Activated CD8-positive, alpha-beta T cell treated with anti-CD3 and anti-CD28 coated beads for 36 hours (primary cell): Measurements from ENCODE around the gene NDUFA7. TPM values are rescaled to one million over a fixed set of nuclear protein-coding genes. Genes with fewer than 3 reads are reported as not detected.

ENCODE experiments used
- ATAC-seq: fragments of 200-7000 bp; cut with Tn5 transposase; one replicate; pipeline ENCODE4 v1.10.0; 2021; ENCODE audit warnings: mild to moderate bottlenecking, moderate library complexity
- CTCF ChIA-PET: fragments of 350-600 bp; sonication (Branson Sonifier 250); formaldehyde crosslinking; loops from one replicate; lab custom pipeline; 2021; ENCODE audit warnings: antibody characterized with exemption; lab: Charles Lee
- POLR2A ChIA-PET: fragments of 350-600 bp; sonication (Branson Sonifier 250); formaldehyde crosslinking; loops from one replicate; lab custom pipeline; 2021; ENCODE audit warnings: antibody characterized with exemption; lab: Charles Lee
- DNase-seq: peaks from one replicate; pipeline ENCODE4 v3.0.0-alpha.2; 2020
- H3K27ac Mint-ChIP-seq: one replicate; pipeline ENCODE4 v1.8.0; 2021; ENCODE audit warnings: mild to moderate bottlenecking, mixed read lengths
- H3K27me3 Mint-ChIP-seq: one replicate; pipeline ENCODE4 v1.8.0; 2021; ENCODE audit warnings: mixed read lengths
- H3K36me3 Mint-ChIP-seq: one replicate; pipeline ENCODE4 v1.8.0; 2021; ENCODE audit warnings: low read depth, mixed read lengths
- H3K4me1 Mint-ChIP-seq: one replicate; pipeline ENCODE4 v1.8.0; 2021; ENCODE audit warnings: low read depth, mixed read lengths
- H3K4me3 Mint-ChIP-seq: one replicate; pipeline ENCODE4 v1.8.0; 2021; ENCODE audit warnings: mild to moderate bottlenecking, moderate library complexity, mixed read lengths
- H3K9me3 Mint-ChIP-seq: one replicate; pipeline ENCODE4 v1.8.0; 2021; ENCODE audit warnings: mixed read lengths
- CTCF ChIP-seq: fragments of 200-600 bp; IDR thresholded peaks from one replicate; pipeline ENCODE4 v1.8.0; 2022; ENCODE audit warnings: antibody characterized with exemption, mild to moderate bottlenecking
- intact Hi-C: fragments of 100-400 bp; cut with micrococcal nuclease; formaldehyde crosslinking; loops from one replicate; pipeline ENCODE4 v1.10.0; 2022
- total RNA-seq, 2 experiments: library from RNA; stranded (reverse); gene quantifications; one replicate each; pipeline ENCODE4 v1.2.3, GENCODE V29; 2021

Gene NDUFA7
- total RNA-seq, 2 experiments from 2014 or later: 72.2 to 84.3 TPM

GRCh38 chr19:8366121-8366581 lies 45.0 kb upstream of the NDUFA7 start:
- ATAC-seq (no peak), DNase-seq (no peak)
- H3K4me3 Mint-ChIP-seq: peak overlapping the region; percentile 26
- intact Hi-C loops: no loop called here
- POLR2A ChIA-PET: interaction anchor here (0.6 kb wide), 1 partner anchor 62 kb away, joined by 3 read pairs; no protein-coding TSS in a partner anchor
- no peak for TF ChIP-seq CTCF
- CTCF ChIA-PET: interaction anchor here (0.7 to 8.3 kb wide), 3 partner anchors 13 to 81 kb away, joined by 3 to 67 read pairs (median 5); partner anchors contain the start of gene MARCHF2
- H3K36me3 Mint-ChIP-seq: peaks cover 12% of the 10 kb centered on the region
- no peaks in the 10 kb centered on the region for H3K9me3 Mint-ChIP-seq
- H3K4me1 Mint-ChIP-seq: peaks cover 37% of the 10 kb centered on the region
- peaks cover 50% of the 10 kb centered on the region for H3K27me3 Mint-ChIP-seq
- H3K27ac Mint-ChIP-seq: no peak overlapping the region

GRCh38 chr19:8363803-8364771 lies 42.9 kb upstream of the NDUFA7 start, which contains the start of gene ANGPTL4:
Gene ANGPTL4, plus strand, starts transcription at chr19:8364155. Its CDS starts 167 bp downstream, at chr19:8364322.
- CTCF ChIA-PET: interaction anchor here (1.4 to 8.3 kb wide), 3 partner anchors 11 to 49 kb away, joined by 4 to 67 read pairs (median 5); partner anchors contain the start of gene MARCHF2
- intact Hi-C loops: no loop called here

GRCh38 chr19:8361921-8362793 lies 41.0 kb upstream of the NDUFA7 start:
- Mint-ChIP-seq H3K4me1 (peaks cover 28% of the 10 kb centered on the region), H3K4me3 (peak overlapping the region; percentile 34), H3K27me3 (peaks cover 37% of the 10 kb centered on the region), H3K36me3 (peaks cover 5% of the 10 kb centered on the region), H3K9me3 (no peaks in the 10 kb centered on the region), H3K27ac (peak overlapping the region; percentile 63)
- peak; percentile 76 for DNase-seq
- POLR2A ChIA-PET: interaction anchor here (0.6 to 1.4 kb wide), 4 partner anchors 28 to 115 kb away, joined by 3 to 4 read pairs (median 4); partner anchors contain the start of gene RAB11B
- CTCF ChIA-PET: interaction anchor here (1.3 to 8.3 kb wide), 3 partner anchors 9 to 28 kb away, joined by 3 to 67 read pairs (median 5); no protein-coding TSS in a partner anchor
- TF ChIP-seq CTCF: no peak
- ATAC-seq: peak; percentile 53
- intact Hi-C loops: no loop called here

More at GRCh38 chr19:8363803-8364771, 42.9 kb upstream of the NDUFA7 start, which contains the start of gene ANGPTL4:
- Mint-ChIP-seq H3K27me3 (peaks cover 50% of the 10 kb centered on the region), H3K4me1 (peaks cover 34% of the 10 kb centered on the region), H3K36me3 (peaks cover 12% of the 10 kb centered on the region), H3K4me3 (peak within 1 kb of the TSS; percentile 83), H3K27ac (peak within 1 kb of the TSS; percentile 76), H3K9me3 (no peaks in the 10 kb centered on the region)
- no peak for TF ChIP-seq CTCF
- DNase-seq: peak; percentile 96
- POLR2A ChIA-PET: interaction anchor here (1.0 to 1.2 kb wide), 4 partner anchors 9 to 119 kb away, joined by 3 to 4 read pairs (median 4); no protein-coding TSS in a partner anchor
- peak; percentile 92 for ATAC-seq

- DNase-seq (no peak), ATAC-seq (no peak)
- POLR2A ChIA-PET: no interaction called here
- peaks cover 20% of the 10 kb centered on the region for H3K27me3 Mint-ChIP-seq
- H3K4me3 Mint-ChIP-seq: no peak overlapping the region
- H3K4me1 Mint-ChIP-seq: peaks cover 31% of the 10 kb centered on the region
- intact Hi-C loops: no loop called here
- no peaks in the 10 kb centered on the region for H3K36me3 Mint-ChIP-seq
- CTCF ChIA-PET: interaction anchor here (1.1 kb wide), 1 partner anchor 218 kb away, joined by 3 read pairs; no protein-coding TSS in a partner anchor
- H3K27ac Mint-ChIP-seq: no peak overlapping the region
- H3K9me3 Mint-ChIP-seq: peaks cover 2% of the 10 kb centered on the region
- no peak for TF ChIP-seq CTCF
These were observed 39.0 kb upstream of the NDUFA7 start for GRCh38 chr19:8360196-8360595.
